Vagina (tissue), 2 donors: ENCODE data around the gene PRSS56.

Source experiments
- CTCF ChIP-seq, 3 experiments: fragments of 450-650 bp in 2 of 3; fragments of 200-600 bp in 1 of 3; sonication (generic) in 1 of 3; IDR thresholded peaks; one replicate each; pipeline ENCODE4 v1.5.1; 2017 to 2019; ENCODE audit warnings: antibody characterized with exemption in 3 of 3, mild to moderate bottlenecking in 2 of 3, moderate library complexity in 2 of 3
- POLR2A ChIP-seq, 2 donors: fragments of 450-650 bp; IDR thresholded peaks; one replicate each; pipeline ENCODE4 v1.6.1; 2017; ENCODE audit warnings: antibody characterized with exemption in 2 of 2, mild to moderate bottlenecking in 2 of 2, moderate library complexity in 2 of 2
- POLR2AphosphoS5 ChIP-seq, 2 donors: sonication (generic); formaldehyde crosslinking; IDR thresholded peaks; one replicate each; pipeline ENCODE4 v1.9.0; 2017; ENCODE audit warnings: antibody characterized with exemption in 2 of 2, mild to moderate bottlenecking in 2 of 2, low read depth in 1 of 2; ENCODE audit not compliant: insufficient read depth in 1 of 2

- TF ChIP-seq CTCF (IDR thresholded peaks at IDR 0.05) (no peak), POLR2A (IDR thresholded peaks at IDR 0.05) (no peak), POLR2AphosphoS5 (IDR thresholded peaks at IDR 0.05; ENCODE audit: insufficient read depth in 1 of 2, low read depth in 1 of 2) (no peak)
These were observed 31.4 kb upstream of the PRSS56 start for GRCh38 chr2:232488721-232489300.
